Hepatocyte (in vitro differentiated cells): ENCODE measurements around the gene ZNF652. TPM values are rescaled to one million over a fixed set of nuclear protein-coding genes. Genes with fewer than 3 reads are reported as not detected.

ENCODE experiments used
- DNase-seq: peaks from one replicate; pipeline ENCODE4 v3.0.0-alpha.2; 2016; ENCODE audit warnings: low spot score
- H2AFZ ChIP-seq: fragments of 200-600 bp; sonication (generic); 2 replicates; pipeline ENCODE4 v1.6.0; 2016; ENCODE audit warnings: antibody characterized with exemption, mild to moderate bottlenecking
- H3K27ac ChIP-seq: fragments of 200-600 bp; sonication (generic); 2 replicates; pipeline ENCODE4 v1.5.1; 2016; ENCODE audit warnings: mild to moderate bottlenecking
- H3K27me3 ChIP-seq: fragments of 200-600 bp; sonication (generic); 2 replicates; pipeline ENCODE4 v1.6.1; 2016
- H3K36me3 ChIP-seq: fragments of 200-600 bp; sonication (generic); replicated peaks from 2 replicates; pipeline ENCODE4 v1.5.1; 2016; ENCODE audit warnings: low read depth; ENCODE audit not compliant: insufficient read depth
- H3K4me1 ChIP-seq: fragments of 200-600 bp; sonication (generic); 2 replicates; pipeline ENCODE4 v1.5.1; 2016; ENCODE audit warnings: mild to moderate bottlenecking, moderate library complexity; ENCODE audit not compliant: insufficient read depth
- H3K4me2 ChIP-seq: fragments of 200-600 bp; sonication (generic); 2 replicates; pipeline ENCODE4 v1.6.0; 2016
- H3K4me3 ChIP-seq: fragments of 200-600 bp; sonication (generic); 2 replicates; pipeline ENCODE4 v1.5.1; 2016; ENCODE audit warnings: mild to moderate bottlenecking
- H3K79me2 ChIP-seq: fragments of 200-600 bp; sonication (generic); 2 replicates; pipeline ENCODE4 v1.6.0; 2017; ENCODE audit warnings: mild to moderate bottlenecking
- H3K9me2 ChIP-seq: fragments of 200-600 bp; sonication (generic); replicated peaks from 2 replicates; pipeline ENCODE4 v1.6.0; 2017; ENCODE audit warnings: mild to moderate bottlenecking; ENCODE audit not compliant: insufficient read depth
- H3K9me3 ChIP-seq: fragments of 200-600 bp; sonication (generic); 2 replicates; pipeline ENCODE4 v1.5.1; 2016; ENCODE audit warnings: low read depth, mild to moderate bottlenecking
- H4K20me1 ChIP-seq: fragments of 200-600 bp; sonication (generic); 2 replicates; pipeline ENCODE4 v1.6.0; 2016; ENCODE audit warnings: mild to moderate bottlenecking; ENCODE audit not compliant: insufficient read depth, poor library complexity, severe bottlenecking
- EZH2 ChIP-seq: fragments of 200-600 bp; sonication (generic); IDR thresholded peaks from 2 replicates; pipeline ENCODE4 v1.6.1; 2016; ENCODE audit warnings: antibody characterized with exemption, mild to moderate bottlenecking, borderline replicate concordance
- EZH2phosphoT487 ChIP-seq: fragments of 200-600 bp; sonication (generic); IDR thresholded peaks from one replicate; pipeline ENCODE4 v1.6.1; 2018; ENCODE audit warnings: antibody characterized with exemption, mild to moderate bottlenecking, low read depth, moderate library complexity; ENCODE audit not compliant: unreplicated experiment, severe bottlenecking
- WGBS: methylation state at CpG from one replicate; pipeline ENCODE4 v1.1.6; 2016; ENCODE audit warnings: low lambda C conversion rate; ENCODE audit errors: missing lambda C conversion rate; 5-methylcytosine and 5-hydroxymethylcytosine counted together
- polyA plus RNA-seq: library from polyadenylated mRNA; unstranded; fragments of >200 nt; fragmentation: Nextera tagmentation; extraction: Ambion mirVana; gene quantifications from 2 replicates; pipeline ENCODE4 v1.2.1, GENCODE V29; 2016
- total RNA-seq: library from RNA; depleted of rRNA; stranded (reverse); fragments of >200 nt; gene quantifications from 2 replicates; pipeline ENCODE4 v1.2.3, GENCODE V29; 2014
- TF ChIP-seq, protein P1 (sequence below): fragments of 200-600 bp; sonication (generic); IDR thresholded peaks from 2 replicates; pipeline ENCODE4 v1.5.1; 2016; ENCODE audit warnings: antibody characterized with exemption, mild to moderate bottlenecking; ENCODE audit not compliant: poor library complexity

ZNF652 gene
- total and polyA plus RNA-seq, 2 experiments from 2014 or later: 23.0 to 55.6 TPM

DNA sequence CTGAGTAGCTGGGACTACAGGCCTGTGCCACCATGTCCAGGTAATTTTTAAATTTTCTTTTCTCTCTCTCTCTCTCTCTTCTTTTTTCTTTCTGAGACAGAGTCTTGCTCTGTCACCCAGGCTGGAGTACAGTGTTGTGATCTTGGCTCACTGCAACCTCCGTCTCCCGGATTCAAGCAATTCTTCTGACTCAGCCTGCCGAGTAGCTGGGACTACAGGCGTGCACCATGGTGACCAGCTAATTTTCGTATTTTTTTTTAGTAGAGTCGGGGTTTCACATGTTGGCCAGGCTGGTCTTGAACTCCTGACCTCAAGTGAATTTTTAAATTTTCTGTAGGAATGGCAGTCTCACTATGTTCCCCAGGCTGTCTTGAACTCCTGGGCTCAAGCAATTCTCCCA, 11.1 kb upstream of the ZNF652 start:
- Histone ChIP-seq H3K9me3 (no peaks in the 10 kb centered on the region), H3K27ac (no peak overlapping the region), H3K36me3 (no peaks in the 10 kb centered on the region), H3K4me1 (no peaks in the 10 kb centered on the region), H3K27me3 (no peaks in the 10 kb centered on the region), H4K20me1 (no peaks in the 10 kb centered on the region), H3K4me3 (no peak overlapping the region), H2AFZ (no peak overlapping the region), H3K4me2 (no peak overlapping the region), H3K79me2 (no peaks in the 10 kb centered on the region), H3K9me2 (no peaks in the 10 kb centered on the region)
- 85% methylated on average over 6 of the region's 6 CpGs for WGBS
- TF ChIP-seq EZH2: no peak
- DNase-seq: no peak

DNA sequence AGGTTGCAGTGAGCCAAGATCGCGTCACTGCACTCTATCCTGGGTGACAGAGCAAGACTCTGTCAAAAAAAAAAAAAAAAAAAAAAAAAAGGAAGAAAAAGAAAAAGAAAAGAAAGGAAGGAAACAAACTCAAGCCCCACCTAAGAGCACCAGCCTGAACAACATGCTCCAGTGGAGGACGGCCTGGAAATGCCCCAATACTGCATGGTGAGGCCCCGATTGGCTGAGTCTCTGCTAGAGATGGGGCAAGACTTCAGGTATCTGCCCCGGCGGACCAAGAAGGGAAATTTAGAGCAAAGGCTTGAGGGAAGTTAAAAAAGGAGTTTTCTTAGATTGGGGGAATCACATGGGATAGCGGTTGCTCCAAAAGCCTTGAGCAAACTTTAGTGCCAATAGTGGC, 10.4 kb upstream of the ZNF652 start:
- H3K27ac ChIP-seq: no peak overlapping the region
- WGBS: 83% methylated on average over 7 of the region's 7 CpGs
- no peak overlapping the region for H2AFZ ChIP-seq
- no peaks in the 10 kb centered on the region for H3K9me3 ChIP-seq
- no peaks in the 10 kb centered on the region for H3K79me2 ChIP-seq
- H4K20me1 ChIP-seq: no peaks in the 10 kb centered on the region
- H3K4me3 ChIP-seq: no peak overlapping the region
- no peaks in the 10 kb centered on the region for H3K27me3 ChIP-seq
- TF ChIP-seq EZH2phosphoT487: no peak
- TF ChIP-seq, protein P1, sequence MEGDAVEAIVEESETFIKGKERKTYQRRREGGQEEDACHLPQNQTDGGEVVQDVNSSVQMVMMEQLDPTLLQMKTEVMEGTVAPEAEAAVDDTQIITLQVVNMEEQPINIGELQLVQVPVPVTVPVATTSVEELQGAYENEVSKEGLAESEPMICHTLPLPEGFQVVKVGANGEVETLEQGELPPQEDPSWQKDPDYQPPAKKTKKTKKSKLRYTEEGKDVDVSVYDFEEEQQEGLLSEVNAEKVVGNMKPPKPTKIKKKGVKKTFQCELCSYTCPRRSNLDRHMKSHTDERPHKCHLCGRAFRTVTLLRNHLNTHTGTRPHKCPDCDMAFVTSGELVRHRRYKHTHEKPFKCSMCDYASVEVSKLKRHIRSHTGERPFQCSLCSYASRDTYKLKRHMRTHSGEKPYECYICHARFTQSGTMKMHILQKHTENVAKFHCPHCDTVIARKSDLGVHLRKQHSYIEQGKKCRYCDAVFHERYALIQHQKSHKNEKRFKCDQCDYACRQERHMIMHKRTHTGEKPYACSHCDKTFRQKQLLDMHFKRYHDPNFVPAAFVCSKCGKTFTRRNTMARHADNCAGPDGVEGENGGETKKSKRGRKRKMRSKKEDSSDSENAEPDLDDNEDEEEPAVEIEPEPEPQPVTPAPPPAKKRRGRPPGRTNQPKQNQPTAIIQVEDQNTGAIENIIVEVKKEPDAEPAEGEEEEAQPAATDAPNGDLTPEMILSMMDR: no peak
- TF ChIP-seq EZH2: no peak
- H3K4me1 ChIP-seq: no peaks in the 10 kb centered on the region
- no peak for DNase-seq
- H3K36me3 ChIP-seq: no peaks in the 10 kb centered on the region
- H3K4me2 ChIP-seq: no peak overlapping the region
- no peaks in the 10 kb centered on the region for H3K9me2 ChIP-seq

DNA sequence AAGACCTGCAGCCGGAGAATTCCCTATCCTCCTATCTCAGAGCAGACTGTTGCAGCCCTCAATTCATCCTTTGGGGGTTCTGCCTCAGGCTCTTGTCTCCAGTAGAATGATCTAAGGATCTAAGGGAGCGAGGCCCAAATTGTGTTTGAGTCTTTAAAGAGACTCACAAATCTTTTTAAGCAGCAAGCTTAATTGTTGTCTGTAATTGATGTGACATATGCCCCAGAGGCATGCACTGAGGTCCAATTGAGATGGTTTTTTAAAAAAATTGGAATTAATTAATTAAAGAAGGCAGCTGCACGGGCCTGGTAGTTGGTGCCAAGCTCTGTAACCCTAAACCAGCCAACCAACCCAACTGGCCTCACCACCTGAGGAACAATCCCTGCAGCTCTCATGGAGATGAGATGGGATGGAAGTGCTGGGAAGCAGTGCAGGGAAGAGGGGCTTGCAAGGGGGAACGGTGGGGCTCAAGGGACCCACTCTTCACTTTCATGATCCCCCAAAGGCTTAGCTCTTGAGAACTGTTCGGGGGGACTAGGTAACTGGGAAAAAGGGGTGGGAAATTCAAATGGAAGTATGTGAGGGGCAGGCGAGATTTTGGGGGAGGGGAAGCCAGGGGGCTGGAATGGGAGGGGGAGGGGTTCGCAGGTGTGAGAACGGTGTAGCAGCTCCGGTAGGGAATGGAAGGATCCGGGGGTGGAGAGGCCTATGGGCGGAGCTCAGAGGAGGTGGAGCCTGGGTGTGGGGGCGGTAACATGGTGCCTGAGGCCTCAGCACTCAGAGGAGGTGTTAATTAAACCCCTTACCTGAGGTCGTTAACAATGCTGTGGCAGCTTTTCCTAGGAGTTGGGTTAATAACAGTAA, 9.2 kb upstream of the ZNF652 start:
- H3K36me3 ChIP-seq: no peaks in the 10 kb centered on the region
- H3K4me3 ChIP-seq: no peak overlapping the region
- no peak overlapping the region for H3K27ac ChIP-seq
- no peak for DNase-seq
- H4K20me1 ChIP-seq: no peaks in the 10 kb centered on the region
- H3K27me3 ChIP-seq: no peaks in the 10 kb centered on the region
- H3K9me2 ChIP-seq: no peaks in the 10 kb centered on the region
- H2AFZ ChIP-seq: no peak overlapping the region
- TF ChIP-seq EZH2 (no peak), EZH2phosphoT487 (no peak)
- TF ChIP-seq, protein P1: no peak
- no peak overlapping the region for H3K4me2 ChIP-seq
- H3K9me3 ChIP-seq: no peaks in the 10 kb centered on the region
- H3K4me1 ChIP-seq: no peaks in the 10 kb centered on the region
- H3K79me2 ChIP-seq: no peaks in the 10 kb centered on the region
- 42% methylated on average over 6 of the region's 13 CpGs for WGBS

GRCh38 chr17:49369760-49370159, 7.7 kb upstream of the ZNF652 start:
- WGBS: 83% methylated on average over 1 of the region's 1 CpG
- TF ChIP-seq, protein P1: no peak
- TF ChIP-seq EZH2: no peak
- TF ChIP-seq EZH2phosphoT487: no peak
- Histone ChIP-seq H3K27ac (no peak overlapping the region), H3K36me3 (no peaks in the 10 kb centered on the region), H3K9me2 (no peaks in the 10 kb centered on the region), H3K79me2 (no peaks in the 10 kb centered on the region), H3K9me3 (no peaks in the 10 kb centered on the region), H3K4me2 (no peak overlapping the region), H3K4me1 (no peaks in the 10 kb centered on the region), H3K27me3 (no peaks in the 10 kb centered on the region), H4K20me1 (no peaks in the 10 kb centered on the region), H3K4me3 (no peak overlapping the region), H2AFZ (no peak overlapping the region)
- no peak for DNase-seq
